ENCODE data around the gene MOK.
A peak's percentile ranks its signal among the peaks of the same experiment; 100 is the strongest.

MOK gene

DNA sequence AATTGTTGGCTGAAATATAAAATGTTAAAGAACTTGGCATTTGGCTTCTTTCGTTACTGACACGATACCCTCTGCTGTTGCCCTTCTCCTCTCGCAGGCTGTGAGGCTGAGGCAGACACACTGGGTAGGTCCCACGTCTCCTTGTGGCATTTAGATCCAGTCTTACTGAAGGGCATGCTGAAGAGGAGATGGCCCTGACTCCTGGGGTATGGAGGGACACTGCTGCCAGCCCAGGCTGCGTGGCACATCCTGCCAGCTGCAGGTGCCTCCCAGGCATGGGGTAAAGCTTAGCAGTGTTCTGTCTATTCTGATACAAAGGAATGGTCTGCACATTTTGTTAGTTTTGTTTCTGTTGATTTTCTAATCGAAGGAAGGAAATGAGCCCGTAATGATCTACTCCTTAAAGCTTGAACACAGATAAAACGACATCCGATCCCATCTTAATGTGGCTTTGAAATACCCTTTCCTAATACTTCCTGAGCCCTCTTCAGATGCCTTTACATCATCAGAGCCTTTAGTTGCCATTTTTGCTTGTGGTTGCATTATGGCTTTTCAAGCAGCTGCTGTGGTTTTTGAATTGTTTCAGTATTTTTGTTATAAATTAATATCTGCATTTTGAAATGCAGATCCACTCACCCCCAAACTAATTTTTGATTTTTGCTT is 104.1 kb downstream of the MOK start:
- no peak for DNase-seq

DNA sequence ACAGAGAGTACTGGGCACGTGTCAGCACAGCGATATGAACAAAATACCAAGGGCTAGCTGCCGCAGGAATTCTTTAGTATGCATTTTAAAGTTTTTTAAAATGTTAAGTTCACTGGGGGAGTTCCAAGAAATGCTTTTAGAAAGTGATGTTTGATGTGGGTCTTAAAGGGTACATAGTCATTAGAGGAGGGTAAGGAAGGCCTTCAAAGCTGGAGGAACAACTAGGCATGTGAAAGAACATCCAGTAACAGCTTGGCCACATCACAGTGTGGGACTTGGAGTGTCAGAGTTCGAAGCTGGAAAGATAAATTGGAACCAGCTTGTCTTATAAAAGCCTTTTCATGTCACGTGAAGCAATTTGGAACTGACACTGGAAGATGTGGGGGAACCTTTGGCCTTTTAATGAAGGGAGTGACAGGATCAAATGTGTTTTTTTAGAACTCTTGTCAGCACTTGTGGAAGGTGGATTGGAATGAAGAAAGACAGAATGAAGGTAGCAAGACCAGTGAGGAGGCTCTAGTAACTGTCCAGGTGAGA is 107.6 kb downstream of the MOK start:
- DNase-seq, result no peak

DNA sequence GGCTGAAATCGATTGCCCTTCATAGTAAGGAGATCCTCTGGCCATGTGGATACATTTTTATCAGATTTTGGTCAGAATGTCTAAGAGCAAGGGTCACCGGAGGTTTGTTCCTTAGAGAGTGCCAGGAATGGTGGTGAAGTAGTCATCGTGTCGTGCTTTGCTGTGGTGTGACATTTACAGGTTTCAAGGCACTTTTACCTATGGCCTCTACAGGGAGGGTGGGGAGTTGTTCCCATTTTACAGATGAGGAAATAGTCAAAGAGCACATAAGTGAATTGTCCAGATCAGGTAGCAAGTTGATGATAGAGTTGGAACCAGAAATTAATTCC is 108.1 kb downstream of the MOK start:
- DNase-seq, result no peak

DNA sequence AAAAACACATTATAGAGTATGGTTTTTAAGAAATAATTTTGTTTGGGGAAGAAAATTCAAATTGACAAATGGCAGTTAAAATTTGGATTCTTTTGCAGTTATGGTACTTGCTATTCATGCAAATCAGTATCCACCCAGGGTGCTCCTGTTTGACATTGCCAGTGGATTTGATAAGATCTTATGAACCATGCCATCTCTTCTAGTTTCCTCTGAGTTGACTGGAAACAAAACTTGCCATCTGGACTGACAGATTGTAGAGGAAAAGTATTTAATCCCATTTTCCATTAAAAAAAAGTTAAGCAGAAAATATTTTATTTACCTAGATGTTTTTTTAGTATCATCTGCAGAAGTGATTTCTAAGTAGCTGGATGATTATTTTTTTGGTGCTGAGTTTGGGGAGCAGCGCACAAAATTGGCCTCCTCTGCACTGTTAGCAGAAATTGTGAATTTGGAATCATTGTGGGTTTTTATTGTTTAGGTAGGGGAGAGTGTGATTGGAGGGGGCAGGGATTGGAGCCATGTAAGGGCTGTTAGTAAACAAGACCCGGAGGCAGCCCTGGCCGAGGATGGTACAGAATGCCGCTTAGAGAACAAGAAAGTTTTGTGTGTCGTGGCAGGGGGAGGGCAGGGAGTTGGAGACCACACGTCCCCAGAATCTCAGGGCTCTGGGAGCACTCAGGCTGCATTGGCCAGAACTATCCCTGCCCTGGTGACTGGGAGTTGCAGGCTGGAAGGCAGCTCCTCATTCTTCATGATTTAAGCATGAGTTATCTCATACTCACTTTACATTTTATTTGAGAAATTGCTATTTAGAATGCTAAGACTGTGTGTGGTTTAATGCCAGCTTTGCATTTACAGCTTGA is 108.7 kb downstream of the MOK start:
- no peak for DNase-seq

DNA sequence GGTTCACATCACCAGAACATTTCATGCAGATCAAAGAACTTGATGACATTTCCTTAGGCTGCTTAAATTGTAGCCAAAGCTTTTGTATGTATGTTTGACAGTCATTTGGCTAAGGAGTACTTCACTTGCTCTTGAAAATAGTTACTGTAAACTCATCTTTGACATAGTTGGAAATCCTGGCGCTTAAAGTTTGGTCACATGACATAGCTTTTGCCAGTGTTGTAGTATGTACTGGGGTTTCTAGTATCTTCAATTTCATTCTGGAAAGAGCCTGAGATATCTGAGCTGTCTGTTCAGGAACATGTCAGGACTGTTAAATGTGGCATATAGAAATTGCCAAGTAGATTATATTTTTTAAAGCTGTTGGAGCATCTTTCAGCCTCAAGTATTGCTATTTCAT is 109.5 kb downstream of the MOK start:
- DNase-seq, result no peak

DNA sequence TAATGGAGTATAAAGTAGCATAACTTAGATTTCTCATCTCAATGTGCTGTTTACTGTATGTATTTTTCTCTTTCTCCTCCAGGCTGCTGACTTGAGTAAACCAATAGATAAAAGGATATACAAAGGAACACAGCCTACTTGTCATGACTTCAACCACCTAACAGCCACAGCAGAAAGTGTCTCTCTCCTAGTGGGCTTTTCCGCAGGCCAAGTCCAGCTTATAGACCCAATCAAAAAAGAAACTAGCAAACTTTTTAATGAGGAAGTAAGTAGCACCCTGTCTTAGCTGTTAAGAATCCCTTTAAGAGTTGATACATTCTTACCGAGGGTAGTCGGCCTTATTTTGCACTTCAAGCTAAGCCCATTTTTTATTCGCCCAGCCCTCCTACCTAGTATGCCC is 110.1 kb downstream of the MOK start:
- DNase-seq, result no peak

DNA sequence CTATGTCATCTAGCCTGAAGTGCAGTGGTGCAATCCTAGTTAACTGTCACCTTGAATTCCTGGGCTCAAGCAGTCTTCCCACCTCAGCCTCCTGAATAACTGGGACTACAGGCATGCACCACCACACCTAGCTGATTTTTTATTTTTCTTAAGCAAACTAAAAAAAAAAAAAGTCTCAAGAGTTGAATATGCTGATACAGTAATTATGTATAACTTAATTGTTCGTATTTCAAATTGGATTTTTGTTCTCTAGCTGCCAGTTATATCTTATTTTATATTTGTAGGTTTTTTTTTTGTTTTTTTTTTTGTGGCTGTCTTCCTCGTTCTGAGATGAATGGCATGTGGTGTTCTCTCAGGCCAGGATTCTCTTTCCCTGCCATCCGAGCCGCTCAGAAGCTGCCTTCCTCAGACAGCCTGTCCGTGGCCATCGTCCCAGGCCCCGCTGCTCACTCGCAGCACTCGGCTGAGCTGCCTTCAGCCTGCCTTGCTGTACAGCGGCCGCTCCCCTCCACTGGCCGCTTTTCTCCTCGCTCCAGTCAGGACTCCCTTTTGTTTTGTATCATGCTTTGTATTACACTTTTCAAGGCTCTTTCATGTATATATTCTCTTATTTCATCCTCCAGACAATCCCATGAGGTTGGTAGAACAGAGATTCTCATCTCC is 112.0 kb downstream of the MOK start:
- DNase-seq, result no peak

DNA sequence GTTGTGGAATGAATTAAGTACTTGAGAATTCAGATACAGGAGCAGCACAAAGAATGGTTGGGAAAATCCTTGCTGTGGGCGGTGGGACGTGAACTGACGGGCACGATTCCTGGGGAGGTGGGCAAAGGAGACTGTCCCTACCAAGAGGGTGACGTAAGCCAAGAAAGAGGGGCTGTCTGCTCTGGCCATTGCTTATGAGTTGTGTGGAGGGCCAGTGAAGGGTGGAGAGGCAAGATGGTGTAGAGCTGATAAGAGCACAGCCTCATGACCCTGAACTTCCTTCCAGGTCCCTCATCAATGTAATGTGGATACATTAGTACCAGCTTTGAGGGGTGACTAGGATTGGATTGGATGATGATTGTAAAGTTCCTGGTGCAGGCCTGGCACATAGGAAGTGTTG is 115.1 kb downstream of the MOK start:
- DNase-seq, result no peak

DNA sequence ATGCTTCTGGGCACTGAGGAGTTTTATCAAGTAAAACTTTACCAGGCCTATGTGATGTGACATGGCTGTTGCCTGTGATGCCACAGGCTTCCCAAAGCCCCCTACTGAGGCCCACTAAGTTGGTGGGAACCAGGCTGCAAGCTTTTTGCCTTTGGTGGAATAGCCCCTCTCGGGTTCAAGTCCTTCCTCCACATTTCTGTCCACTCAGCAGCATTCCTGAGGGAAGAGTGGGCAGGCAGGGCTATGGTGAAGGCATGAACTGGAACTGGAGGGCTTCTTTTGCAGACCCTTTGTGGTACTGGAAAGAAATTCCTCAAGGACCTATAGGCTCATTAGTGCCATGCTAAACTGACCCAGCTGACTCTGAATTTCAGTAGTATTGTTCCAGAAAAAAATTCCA is 116.8 kb downstream of the MOK start:
- no peak for DNase-seq

DNA sequence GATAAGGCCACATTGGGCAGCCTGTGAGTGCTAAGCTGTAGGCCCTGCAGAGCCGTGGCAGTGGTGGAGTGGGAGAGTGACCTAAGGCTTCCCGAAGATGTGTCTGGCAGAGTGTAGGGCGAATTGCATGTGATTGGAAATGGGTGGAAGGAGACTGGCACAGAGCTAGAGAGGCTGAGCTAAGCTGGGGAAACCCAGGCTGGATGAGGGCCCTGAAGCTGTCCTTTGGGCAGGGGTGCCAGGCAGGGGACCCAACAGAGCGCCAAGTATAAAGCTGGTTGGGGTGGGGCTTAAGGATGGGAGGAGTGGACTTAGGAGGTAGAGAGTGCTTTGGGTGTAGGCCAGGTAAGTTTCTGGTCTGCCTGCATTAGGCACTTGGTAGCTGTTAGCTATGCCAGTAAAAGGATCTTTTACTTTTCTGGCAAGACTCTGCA is 117.4 kb downstream of the MOK start:
- no peak for DNase-seq

DNA sequence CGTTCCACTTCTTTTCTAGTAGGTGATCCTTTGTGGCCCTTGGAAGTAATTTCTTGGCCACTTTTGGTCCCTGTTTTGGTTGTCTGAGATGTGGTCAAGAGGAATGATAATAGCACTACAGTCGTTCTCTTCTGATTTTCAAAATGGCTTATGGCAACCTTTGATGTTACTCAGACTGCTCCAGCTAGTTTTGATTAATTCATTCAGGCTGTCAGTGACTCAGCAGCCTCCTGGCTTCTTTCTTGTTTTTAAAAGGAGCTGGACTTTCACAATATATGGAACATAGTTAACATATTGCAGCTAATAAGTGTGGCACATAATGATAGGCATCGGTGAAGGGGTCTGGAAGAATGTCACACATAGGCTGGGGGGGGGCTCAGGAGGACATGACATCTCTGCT is 117.9 kb downstream of the MOK start:
- DNase-seq, result no peak

DNA sequence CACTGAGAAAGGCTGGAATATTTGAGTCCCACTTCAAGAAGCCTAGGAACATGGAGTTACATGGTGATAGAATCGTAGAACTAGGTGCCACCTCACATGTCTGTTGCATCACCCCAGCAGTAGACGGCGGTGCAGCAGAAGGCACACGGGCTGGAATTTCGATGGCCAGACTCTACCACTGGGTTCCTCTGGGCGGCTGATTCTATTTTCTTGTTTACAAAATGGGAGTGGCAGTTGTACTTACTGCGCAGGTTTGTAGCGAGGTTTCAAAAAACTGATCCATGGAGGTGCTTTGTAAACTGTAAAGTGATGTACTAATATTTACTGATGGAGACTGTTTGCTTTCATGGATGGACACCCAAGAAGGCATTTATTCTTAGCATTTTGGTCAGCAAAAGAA is 119.6 kb downstream of the MOK start:
- no peak for DNase-seq

DNA sequence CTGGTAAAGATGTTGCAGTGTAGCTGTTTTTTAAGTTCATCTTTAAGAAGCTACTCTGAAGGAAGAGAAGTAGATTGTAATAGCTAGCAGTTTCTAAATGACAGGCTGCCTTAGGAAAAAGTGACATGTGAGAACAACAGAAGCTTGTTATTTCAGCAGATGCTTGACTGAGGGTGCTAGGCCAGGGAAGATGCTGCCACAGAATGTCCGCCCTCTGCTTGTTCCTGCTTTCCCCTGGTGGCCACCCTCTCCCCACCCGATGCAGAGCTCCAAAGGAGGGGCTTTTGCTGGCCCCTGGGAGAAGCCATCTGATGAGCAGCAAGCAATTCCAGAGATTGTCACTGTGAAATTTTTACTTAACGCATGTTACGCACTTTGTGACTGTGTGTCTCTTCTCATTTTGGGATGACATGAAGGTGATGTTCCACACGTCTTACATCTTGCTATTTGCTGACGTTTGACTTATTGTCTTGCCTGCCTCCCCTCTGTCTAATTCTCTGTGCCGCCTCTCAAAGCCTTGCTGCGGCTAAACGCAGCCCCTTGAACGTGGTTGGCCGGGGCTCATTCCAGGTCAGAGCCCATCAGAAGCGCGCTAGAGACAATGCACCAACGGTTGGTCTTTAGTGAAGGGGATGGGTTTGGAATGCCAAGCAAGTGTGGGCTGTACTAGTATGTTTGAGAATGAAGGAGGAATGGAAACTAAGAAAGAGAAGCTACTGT is 120.5 kb downstream of the MOK start:
- DNase-seq, result peak; percentile 63

DNA sequence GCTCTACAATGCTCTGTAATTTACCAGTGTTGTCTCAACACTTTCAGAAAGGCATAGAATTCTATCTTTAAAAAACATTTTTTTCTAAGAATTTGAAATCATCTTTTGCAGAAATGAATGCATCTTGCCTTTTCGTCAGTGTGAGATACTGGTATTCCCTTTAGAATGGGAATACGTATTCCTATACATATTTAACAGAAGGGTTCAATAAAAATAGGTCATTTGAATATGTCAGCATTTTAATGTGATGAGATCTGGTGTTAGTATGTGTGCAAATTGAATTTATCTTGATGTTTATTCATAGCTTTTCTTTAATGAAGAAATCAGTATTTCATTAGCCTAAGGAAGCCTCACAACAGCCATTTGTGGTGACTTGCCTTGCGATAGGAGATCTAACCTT is 121.1 kb downstream of the MOK start:
- DNase-seq, result no peak

DNA sequence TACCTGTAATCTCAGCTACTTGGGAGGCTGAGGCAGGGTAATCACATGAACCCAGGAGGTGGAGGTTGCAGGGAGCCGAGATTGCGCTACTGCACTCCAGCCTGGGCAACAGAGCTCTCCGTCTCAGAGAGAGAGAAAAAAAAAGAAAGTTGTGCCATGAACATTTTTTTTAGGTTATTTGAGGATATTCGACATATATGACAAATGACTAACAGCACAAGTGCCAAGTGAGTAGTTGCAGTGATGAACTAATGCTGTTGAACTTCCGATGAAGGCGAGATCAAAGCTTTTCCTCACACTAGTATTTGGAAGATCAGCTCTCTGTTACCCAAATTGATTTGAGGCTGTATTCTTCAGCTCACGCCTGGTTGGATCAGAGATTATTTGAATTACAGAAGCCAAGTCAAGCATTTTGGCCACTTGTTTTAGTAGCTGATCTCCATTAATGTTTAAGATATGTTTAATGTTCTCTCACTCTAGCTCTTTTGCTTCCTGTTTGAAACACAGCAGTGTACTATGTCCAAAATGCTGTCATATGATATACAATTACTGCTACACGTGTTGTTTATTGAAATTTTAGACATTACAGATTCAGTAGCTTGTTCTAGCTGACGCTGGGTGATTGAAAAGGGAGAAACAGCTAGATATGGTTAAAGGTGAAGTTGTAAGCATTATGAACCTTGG is 121.9 kb downstream of the MOK start:
- DNase-seq, result no peak

DNA sequence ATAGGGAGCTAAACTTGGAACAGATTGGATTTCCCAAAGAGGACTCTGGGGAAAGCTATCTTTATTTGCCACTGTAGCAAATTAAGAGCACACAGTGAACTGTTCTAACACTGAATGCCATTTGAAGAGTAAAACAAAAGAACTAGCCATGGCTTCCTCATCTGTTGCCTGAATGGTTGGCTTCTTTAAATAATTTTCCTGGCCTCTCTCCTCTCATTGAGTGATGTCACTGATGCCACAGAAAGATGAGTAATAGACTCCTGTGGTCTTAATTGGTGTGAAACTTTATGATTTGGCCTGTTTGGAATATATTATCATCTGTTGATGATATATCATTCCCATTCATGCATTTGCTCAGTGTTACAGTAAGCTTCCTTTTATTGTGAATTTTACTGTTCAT is 122.8 kb downstream of the MOK start:
- no peak for DNase-seq

DNA sequence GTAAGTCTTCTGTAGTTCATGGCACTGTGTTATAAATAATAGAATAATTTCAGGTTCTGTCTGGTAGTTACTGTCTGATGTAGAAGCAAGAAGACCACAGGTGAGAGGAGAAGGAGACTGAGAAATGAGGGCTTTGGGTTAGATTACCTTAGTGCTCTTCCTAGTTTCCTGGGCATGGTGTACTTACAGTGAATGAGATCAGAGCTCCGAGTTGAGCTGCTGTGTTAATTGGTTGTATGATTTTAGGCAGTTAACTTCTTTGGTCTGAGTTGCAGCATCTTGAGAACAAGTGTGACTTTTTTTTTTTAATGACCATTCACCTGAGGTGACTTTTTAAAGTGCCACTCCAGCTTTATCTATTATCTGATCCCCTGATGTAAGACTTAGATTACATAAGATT is 123.8 kb downstream of the MOK start:
- no peak for DNase-seq

DNA sequence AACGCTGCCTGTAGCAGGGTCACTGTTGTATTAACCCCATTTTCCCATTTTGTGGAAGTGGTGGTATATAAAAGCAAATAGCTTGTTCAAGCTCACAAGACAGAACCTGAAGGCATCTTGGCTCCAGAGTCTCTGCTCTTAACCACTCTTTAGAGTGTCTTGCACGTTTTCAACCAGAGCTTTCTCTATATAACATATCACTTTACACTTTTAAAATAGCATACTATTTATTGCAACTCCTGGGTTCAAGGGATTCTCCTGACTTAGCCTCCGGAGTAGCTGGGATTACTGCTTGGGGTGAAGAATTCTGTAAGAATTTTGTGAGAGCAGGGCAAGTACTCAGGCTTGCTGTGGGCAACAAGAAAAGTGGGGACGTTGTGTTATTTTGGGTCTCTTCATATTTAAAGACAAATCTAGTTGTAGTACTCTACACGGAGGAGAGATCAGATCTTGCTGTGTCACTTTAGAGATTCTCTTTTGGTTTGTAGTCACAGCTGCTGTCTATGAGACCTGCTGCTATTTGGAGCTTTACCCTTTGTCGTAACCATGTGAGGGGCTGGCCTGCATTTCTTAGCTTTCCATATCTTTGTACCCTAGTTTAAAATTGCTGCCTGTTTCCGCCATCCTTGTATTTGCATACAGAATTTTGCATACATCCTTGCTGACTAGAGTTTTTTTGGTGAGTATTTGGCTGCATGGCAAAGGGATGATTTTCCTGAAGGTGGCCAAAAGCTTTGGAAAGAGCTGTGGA is 124.5 kb downstream of the MOK start:
- no peak for DNase-seq
